ENCODE measurements around the gene C10orf105. TPM values are rescaled to one million over a fixed set of nuclear protein-coding genes. Genes with fewer than 3 reads are reported as not detected.

C10orf105 gene
- polyA plus RNA-seq, 1 of the 3 experiments (the other 2 are of a cell fraction): not detected

DNA sequence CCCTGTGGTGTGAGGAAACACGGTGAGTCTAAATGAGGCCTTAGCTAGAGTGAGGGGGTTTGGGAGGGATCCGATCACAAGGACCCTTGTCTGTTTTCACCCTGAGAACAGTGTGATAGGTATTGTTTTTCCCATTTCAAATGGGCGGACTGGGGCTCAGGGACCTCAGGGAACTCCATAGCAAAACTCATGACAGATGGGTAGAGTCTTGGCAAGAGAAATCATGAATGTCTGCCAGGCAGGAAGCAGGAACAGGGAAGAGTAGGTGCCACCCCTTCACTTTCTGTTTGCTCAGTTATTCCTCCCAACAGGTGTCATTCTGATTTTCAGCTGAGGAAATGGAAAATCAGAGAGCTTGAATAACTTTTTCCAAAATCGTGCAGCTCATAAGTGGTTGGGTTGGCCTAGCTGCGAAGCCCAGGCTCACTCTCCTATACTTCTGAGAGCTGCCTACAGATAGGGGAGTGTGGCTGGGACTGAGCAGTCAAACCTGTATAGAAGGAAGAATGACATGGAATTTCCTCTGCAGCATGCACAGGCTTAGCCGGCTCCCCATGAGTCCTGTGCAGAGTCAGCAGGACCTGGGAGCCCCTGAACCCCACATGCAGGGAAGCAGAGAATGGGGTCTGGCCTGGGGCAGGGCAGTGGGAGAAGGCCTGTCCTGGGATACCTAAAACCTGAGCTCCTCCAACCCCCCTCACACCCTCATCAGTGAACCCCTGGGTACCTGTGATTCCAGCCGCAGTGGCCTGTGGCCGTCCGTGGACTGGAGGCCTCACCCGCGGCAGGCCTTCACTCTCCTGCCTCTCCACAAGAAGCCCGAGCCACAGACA, 17.6 kb upstream of the C10orf105 start:
- H3K9me2 ChIP-seq: no peaks in the 10 kb centered on the region
- ChIA-PET POLR2A (no interaction called here), CTCF (interaction anchor here (1.1 to 2.0 kb wide), 6 partner anchors 11 to 159 kb away, joined by 3 to 5 read pairs (median 3); partner anchors contain the start of gene VSIR)
- H3K4me2 ChIP-seq: no peak overlapping the region
- no peaks in the 10 kb centered on the region for H3F3A ChIP-seq (replicated peaks; ENCODE audit: insufficient read depth)
- 82% methylated on average over 6 of the region's 12 CpGs for WGBS (ENCODE audit: low lambda C conversion rate)
- TF ChIP-seq RAD21 (IDR thresholded peaks at IDR 0.05; ENCODE audit: low read length): no peak
- TF ChIP-seq NRF1 (IDR thresholded peaks at IDR 0.05; ENCODE audit: low read depth, low read length): no peak
- TF ChIP-seq, protein P1, sequence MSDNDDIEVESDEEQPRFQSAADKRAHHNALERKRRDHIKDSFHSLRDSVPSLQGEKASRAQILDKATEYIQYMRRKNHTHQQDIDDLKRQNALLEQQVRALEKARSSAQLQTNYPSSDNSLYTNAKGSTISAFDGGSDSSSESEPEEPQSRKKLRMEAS (IDR thresholded peaks at IDR 0.05; ENCODE audit: low read depth): no peak
- no peak for TF ChIP-seq RFX5 (IDR thresholded peaks at IDR 0.05; ENCODE audit: low read length)
- TF ChIP-seq MEF2A (IDR thresholded peaks at IDR 0.05; ENCODE audit: borderline replicate concordance, low read depth): no peak
- no peak for TF ChIP-seq FOSL2 (IDR thresholded peaks at IDR 0.05; ENCODE audit: borderline replicate concordance, low read depth)
- no peak for TF ChIP-seq JUND (IDR thresholded peaks at IDR 0.05)
- TF ChIP-seq GATA2 (CRISPR knock-in tag; IDR thresholded peaks at IDR 0.05): no peak
- TF ChIP-seq YY1 (IDR thresholded peaks at IDR 0.05; ENCODE audit: low read depth): no peak
- no peak for TF ChIP-seq ELF1 (IDR thresholded peaks at IDR 0.05)
- no peak for TF ChIP-seq SIN3A (IDR thresholded peaks at IDR 0.05; ENCODE audit: borderline replicate concordance, low read depth, low read length)
- TF ChIP-seq, protein P2, sequence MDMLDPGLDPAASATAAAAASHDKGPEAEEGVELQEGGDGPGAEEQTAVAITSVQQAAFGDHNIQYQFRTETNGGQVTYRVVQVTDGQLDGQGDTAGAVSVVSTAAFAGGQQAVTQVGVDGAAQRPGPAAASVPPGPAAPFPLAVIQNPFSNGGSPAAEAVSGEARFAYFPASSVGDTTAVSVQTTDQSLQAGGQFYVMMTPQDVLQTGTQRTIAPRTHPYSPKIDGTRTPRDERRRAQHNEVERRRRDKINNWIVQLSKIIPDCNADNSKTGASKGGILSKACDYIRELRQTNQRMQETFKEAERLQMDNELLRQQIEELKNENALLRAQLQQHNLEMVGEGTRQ (IDR thresholded peaks at IDR 0.05; ENCODE audit: borderline replicate concordance, low read depth, low read length): no peak
- no peak for TF ChIP-seq MXI1 (IDR thresholded peaks at IDR 0.05; ENCODE audit: low read depth, low read length)
- no peaks in the 10 kb centered on the region for H3K36me3 ChIP-seq (replicated peaks in 1 of 2; ENCODE audit: control insufficient read depth in 1 of 2, insufficient read depth in 2 of 2, low read length in 1 of 2)
- no peak overlapping the region for H2AFZ ChIP-seq (ENCODE audit: low read depth)
- H3K27ac ChIP-seq (ENCODE audit: low read depth in 2 of 2, low read length in 1 of 2): peak overlapping the region in 1 of 2 experiments; percentile 56; a peak in 2 of 4 replicates
- no peak overlapping the region for H3K9ac ChIP-seq
- H3K4me1 ChIP-seq (ENCODE audit: control insufficient read depth in 1 of 2, insufficient read depth in 2 of 2, low read depth in 1 of 2, low read length in 1 of 2): peaks cover 0 to 32% of the 10 kb centered on the region in 2 experiments; a peak in 1 of 4 replicates
- H3K4me3 ChIP-seq (ENCODE audit: low read depth in 2 of 2, low read length in 1 of 2): no peak overlapping the region
- no peaks in the 10 kb centered on the region for H3K79me2 ChIP-seq (ENCODE audit: insufficient read depth)
- DNase-seq: no peak
- H4K20me1 ChIP-seq (ENCODE audit: insufficient read depth): no peaks in the 10 kb centered on the region
- H3K27me3 ChIP-seq (ENCODE audit: insufficient read depth): no peaks in the 10 kb centered on the region; the same call in 1 of the 2 replicates
- H3K9me3 ChIP-seq: no peaks in the 10 kb centered on the region

DNA sequence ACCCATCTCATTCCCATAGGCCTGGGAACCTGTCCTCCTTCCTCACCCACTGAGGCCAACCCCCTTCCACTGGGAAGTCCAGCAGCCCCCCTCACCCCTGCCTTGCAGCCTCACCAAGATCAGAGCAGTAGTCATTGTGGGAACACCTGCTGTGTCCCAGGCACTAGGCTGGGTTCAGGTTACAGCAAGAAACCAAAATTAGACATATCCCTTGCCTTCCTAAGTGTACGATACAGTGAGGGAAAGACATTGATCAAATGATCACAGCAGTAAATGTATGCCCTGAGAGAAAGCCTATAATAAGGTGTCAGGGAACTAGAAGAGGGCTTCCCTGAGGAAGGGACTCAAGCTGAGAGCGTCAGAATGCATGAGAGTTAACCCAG, 17.0 kb upstream of the C10orf105 start:
- Histone ChIP-seq H3K9ac (no peak overlapping the region), H3K27ac (ENCODE audit: low read depth in 2 of 2, low read length in 1 of 2) (peak overlapping the region in 1 of 2 experiments; percentile 9; a peak in 1 of 4 replicates), H3K36me3 (replicated peaks in 1 of 2; ENCODE audit: control insufficient read depth in 1 of 2, insufficient read depth in 2 of 2, low read length in 1 of 2) (no peaks in the 10 kb centered on the region), H4K20me1 (ENCODE audit: insufficient read depth) (no peaks in the 10 kb centered on the region), H2AFZ (ENCODE audit: low read depth) (no peak overlapping the region), H3K4me1 (ENCODE audit: control insufficient read depth in 1 of 2, insufficient read depth in 2 of 2, low read depth in 1 of 2, low read length in 1 of 2) (peaks cover 0 to 32% of the 10 kb centered on the region in 2 experiments; a peak in 1 of 4 replicates), H3K27me3 (ENCODE audit: insufficient read depth) (no peaks in the 10 kb centered on the region; the same call in 1 of the 2 replicates), H3K9me3 (no peaks in the 10 kb centered on the region), H3K79me2 (ENCODE audit: insufficient read depth) (no peaks in the 10 kb centered on the region), H3F3A (replicated peaks; ENCODE audit: insufficient read depth) (no peaks in the 10 kb centered on the region), H3K4me3 (ENCODE audit: low read depth in 2 of 2, low read length in 1 of 2) (no peak overlapping the region), H3K9me2 (no peaks in the 10 kb centered on the region), H3K4me2 (no peak overlapping the region)
- POLR2A ChIA-PET: no interaction called here
- TF ChIP-seq JUND (IDR thresholded peaks at IDR 0.05) (no peak), RCOR1 (IDR thresholded peaks at IDR 0.05; ENCODE audit: low read length) (no peak), TEAD4 (IDR thresholded peaks at IDR 0.05; ENCODE audit: borderline replicate concordance, insufficient read depth) (no peak)
- TF ChIP-seq, protein P3, sequence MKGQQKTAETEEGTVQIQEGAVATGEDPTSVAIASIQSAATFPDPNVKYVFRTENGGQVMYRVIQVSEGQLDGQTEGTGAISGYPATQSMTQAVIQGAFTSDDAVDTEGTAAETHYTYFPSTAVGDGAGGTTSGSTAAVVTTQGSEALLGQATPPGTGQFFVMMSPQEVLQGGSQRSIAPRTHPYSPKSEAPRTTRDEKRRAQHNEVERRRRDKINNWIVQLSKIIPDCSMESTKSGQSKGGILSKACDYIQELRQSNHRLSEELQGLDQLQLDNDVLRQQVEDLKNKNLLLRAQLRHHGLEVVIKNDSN (IDR thresholded peaks at IDR 0.05; ENCODE audit: borderline replicate concordance, low read depth): no peak
- CTCF ChIA-PET: interaction anchor here (1.1 to 2.0 kb wide), 4 partner anchors 11 to 37 kb away, joined by 3 to 5 read pairs (median 4); partner anchors contain the start of gene VSIR
- 81% methylated on average over 2 of the region's 2 CpGs for WGBS (ENCODE audit: low lambda C conversion rate)
- DNase-seq: no peak
